HG03432 (cell line): ENCODE data around the gene ARHGAP9.

Experiments used
- ATAC-seq: cut with Tn5 transposase; IDR thresholded peaks from one replicate; pipeline ENCODE4 v1.9.1; 2021; ENCODE audit warnings: mild to moderate bottlenecking, moderate library complexity; ENCODE audit not compliant: unreplicated experiment

ARHGAP9 gene

DNA sequence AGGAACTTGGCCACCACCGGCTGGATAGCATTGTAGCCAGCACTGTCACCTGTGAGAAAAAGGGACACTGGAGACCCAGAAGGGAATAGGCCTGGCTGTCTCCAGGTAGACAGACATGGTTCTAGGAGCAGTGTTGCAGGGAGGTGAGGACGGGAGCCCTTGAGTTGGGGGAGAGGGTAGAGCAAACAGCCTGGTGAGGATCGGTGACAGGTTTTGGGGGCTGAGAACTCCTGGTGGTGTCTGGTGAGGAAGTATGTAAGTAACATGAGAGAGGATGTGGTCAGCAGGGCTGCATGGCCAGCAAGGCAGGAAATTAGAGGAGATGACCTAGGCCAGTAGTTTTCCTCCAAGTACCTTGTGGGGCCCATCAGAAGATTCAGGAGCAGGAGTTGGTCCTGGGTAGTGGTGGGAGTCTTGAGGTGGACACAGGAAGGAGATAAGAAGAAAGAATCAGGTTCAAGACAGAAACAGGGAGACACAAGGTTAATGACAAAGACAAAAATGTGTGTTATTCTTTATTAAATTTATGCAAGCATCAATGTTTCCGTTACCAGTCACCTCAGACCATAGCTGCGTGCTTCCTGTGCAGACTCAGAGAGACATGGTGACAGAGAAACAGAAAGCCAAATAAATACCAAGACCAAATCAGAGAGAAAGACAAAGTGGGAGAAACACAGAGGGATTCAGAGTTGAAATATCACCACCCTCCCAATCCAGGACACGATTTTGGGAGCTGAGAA lies at the start of gene ARHGAP9:
ARHGAP9 (minus strand) TSS at position 491 of the 740 bp plus-strand sequence; CDS start at position 31, 460 bp downstream.
- peak; percentile 34 for ATAC-seq

DNA sequence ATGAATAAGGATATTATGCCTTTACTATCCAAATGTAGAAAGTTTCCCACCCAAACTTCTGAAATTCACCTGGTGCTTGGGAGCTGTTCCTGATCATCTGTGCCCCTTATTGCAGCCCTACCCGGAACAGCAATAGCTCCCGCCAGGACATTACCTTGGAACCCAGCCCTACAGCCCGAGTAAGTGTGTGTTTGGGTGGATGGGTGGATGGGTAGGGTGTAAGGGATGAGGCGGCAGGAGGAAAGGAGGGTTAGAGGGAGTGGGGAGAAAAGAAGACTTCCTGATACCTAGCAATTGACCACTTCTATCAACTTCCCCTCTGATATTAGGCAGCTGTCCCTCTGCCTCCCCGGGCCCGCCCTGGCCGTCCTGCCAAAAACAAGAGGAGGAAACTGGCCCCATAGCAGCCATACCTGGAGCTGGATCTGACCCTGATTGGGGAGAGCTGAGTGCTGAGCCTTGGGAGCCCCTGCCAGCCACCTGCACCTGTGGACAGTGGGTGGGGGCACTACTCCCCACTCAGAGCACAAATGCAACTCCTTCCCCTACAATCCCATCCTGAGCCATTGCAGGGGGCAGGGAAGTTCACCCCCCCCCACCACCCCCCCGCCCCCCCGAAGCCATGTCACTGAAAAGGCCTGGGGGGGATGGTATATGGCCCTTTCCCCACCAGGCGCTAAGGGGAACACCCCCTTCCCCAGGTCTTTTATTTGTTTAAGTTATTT lies 49.3 kb upstream of the ARHGAP9 start:
- no peak for ATAC-seq

DNA sequence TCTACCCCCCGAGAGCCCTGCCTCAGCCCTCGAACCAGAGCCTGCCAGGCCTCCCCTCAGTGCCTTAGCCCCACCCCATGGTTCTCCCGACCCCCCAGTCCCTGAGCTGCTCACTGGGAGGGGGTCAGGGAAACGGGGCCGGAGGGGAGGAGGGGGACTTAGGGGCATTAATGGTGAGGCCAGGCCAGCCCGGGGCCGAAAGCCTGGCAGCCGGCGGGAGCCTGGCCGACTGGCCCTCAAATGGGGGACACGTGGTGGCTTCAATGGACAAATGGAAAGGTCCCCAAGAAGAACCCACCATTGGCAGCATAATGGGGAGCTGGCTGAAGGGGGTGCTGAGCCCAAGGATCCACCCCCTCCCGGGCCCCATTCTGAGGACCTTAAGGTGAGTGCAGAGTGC lies 48.5 kb upstream of the ARHGAP9 start:
- no peak for ATAC-seq

DNA sequence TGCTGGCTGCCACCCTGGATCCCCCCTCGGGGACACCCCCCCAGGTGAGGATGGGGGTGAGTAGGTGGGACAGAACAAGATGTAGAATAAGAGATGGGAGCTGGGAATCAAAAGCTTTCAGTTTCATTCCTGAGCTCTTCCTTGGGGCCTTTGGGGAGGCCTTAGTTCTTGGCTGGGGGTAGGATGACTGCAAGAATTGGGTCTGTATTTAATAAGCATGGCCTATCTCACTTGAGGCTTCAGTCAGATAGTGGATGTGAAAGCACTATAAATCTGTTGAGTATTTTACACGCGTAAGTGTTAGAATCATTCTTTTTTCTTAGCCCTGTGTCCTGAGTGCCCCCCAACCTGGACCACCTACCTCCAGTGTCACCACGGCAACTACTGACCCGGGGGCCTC lies 47.5 kb upstream of the ARHGAP9 start:
- no peak for ATAC-seq

DNA sequence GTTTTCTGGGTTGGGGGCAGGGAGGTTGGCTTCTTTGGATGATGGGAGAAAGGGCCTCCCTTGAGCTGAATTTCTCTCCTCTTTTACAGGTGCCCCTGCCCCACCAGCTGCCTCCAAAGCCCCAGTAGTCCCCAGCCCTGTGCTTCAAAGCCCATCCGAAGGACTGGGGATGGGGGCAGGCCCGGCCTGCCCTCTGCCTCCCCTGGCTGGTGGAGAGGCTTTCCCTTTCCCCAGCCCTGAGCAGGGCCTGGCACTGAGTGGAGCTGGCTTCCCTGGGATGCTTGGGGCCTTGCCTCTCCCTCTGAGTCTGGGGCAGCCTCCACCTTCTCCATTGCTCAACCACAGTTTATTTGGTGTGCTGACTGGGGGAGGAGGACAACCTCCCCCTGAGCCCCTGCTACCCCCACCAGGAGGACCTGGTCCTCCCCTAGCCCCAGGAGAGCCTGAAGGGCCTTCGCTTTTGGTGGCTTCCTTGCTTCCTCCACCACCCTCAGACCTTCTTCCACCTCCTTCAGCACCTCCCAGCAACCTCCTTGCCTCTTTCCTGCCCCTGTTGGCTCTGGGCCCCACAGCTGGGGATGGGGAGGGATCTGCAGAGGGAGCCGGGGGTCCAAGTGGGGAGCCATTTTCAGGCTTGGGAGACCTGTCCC lies 46.9 kb upstream of the ARHGAP9 start:
- ATAC-seq = no peak

DNA sequence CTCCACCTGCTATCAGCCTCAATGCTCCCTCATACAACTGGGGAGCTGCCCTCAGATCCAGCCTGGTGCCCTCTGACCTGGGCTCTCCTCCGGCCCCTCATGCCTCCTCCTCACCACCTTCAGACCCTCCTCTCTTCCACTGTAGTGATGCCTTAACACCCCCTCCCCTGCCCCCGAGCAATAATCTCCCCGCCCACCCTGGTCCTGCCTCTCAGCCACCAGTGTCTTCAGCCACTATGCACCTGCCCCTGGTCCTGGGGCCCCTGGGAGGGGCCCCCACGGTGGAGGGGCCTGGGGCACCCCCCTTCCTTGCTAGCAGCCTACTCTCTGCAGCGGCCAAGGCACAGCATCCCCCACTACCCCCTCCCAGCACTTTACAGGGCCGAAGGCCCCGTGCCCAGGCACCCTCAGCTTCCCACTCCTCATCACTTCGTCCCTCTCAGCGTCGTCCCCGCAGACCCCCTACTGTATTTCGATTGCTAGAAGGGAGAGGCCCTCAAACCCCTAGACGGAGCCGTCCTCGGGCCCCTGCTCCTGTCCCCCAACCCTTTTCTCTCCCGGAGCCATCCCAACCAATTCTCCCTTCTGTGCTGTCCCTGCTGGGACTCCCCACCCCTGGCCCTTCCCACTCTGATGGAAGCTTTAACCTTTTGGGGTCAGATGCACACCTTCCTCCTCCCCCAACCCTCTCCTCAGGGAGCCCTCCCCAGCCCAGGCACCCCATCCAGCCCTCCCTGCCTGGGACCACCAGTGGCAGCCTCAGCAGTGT lies 46.1 kb upstream of the ARHGAP9 start:
- no peak for ATAC-seq

DNA sequence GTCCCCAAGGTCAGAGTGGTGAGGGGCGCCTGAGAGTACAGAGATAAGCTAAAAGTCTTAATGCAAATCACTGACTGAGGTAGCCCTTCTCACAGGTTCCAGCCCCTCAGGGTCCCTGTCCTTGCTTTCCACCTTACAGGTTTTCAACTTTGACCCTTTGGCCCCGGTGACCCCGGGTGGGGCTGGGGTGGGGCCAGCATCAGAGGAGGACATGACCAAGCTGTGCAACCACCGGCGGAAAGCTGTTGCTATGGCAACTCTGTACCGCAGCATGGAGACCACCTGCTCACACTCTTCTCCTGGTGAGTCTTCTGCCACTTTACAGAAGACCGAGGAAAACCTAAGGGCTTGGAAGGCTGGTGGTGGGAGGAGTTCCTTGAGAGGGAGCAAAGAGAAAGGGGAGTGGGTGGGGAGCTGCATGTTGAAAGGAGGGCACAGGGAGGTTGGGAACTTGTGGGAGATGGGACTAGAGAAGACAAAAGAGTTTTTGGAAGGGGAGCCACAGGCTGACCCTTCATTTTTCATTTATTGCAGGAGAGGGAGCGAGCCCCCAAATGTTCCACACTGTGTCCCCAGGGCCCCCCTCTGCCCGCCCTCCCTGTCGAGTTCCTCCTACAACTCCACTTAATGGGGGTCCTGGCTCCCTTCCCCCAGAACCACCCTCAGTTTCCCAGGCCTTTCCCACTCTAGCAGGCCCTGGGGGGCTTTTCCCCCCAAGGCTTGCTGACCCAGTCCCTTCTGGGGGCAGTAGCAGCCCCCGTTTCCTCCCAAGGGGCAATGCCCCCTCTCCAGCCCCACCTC lies 45.3 kb upstream of the ARHGAP9 start:
- ATAC-seq = no peak

DNA sequence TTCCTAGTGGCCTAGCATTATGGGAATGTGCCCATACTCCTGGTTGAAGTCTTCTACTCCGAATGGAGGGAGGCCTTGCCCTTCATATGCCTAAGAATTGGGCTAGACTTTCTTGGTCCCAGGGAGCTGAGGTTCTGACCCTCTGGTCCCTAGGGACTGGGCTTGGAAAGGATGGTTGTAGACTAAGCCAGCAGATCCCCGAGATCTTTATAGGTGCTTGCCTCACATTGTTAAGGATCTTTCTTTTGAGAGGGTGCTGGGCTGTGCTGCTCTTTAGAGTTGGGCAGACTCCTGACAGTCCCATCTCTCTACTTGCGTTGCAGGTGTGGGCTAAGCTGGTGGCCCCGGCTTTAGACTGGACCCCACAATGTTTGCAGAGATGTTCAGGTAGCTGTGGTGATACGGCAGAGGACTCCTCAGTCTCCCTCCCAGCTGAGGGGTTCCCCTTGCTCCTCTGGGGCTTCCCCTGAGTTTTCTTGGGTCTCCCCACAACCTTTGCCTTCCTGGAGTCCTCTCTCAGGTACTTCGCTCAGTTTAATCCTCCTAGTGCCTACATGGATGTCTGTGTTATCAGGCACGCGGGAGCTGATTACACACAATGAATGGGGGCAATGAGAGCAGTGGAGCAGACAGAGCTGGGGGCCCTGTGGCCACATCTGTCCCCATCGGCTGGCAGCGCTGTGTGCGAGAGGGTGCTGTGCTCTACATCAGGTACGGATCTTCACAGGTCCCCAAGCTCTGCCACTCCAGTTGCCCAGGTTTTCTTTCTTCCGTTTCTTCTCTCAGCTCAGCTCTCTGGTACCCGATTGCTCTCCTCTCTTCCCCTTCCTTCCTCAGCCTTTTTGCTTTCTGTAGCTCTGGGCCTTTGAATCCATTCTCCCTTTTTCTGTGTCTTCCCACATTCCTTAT lies 44.3 kb upstream of the ARHGAP9 start:
- no peak for ATAC-seq

DNA sequence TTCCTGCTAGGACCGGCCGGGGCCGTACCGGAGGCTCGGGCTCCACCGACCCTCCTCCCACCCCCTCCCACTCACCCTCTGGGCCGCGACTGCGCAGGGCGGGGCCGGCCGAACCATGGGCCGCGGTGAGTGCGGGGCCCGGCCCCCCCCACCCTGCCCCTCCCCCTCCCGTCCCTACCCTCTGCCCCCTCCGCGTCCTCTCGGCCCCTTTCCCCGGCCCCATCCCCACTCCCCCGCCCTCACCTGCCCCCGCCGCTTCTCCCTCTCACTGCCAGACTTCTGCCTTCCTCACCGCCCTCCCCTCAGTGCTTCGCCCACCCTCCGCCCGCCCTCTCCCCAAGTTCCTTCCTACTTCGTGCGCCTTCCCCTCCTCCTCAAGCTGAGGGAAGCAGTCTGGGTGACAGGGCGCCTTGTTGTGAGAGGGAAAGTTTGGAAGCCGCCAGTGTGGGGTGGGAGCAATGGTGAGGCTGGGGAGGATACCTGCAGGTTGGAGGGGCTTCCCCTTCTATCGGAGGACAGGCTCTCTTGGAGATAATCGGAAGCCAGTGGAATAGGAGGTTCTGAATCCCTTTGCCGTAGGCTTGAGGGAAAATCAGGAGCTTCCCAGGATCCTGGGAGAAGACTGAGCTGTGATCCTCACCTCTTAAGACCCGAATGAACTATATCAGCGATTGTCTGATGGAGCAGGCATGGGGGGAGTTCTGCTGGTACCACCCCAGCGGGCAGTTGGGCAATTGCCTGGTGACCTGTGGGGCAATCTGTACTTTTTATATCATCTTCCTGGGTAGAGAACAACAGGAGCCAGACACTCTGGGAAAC lies 43.4 kb upstream of the ARHGAP9 start:
- ATAC-seq = no peak

DNA sequence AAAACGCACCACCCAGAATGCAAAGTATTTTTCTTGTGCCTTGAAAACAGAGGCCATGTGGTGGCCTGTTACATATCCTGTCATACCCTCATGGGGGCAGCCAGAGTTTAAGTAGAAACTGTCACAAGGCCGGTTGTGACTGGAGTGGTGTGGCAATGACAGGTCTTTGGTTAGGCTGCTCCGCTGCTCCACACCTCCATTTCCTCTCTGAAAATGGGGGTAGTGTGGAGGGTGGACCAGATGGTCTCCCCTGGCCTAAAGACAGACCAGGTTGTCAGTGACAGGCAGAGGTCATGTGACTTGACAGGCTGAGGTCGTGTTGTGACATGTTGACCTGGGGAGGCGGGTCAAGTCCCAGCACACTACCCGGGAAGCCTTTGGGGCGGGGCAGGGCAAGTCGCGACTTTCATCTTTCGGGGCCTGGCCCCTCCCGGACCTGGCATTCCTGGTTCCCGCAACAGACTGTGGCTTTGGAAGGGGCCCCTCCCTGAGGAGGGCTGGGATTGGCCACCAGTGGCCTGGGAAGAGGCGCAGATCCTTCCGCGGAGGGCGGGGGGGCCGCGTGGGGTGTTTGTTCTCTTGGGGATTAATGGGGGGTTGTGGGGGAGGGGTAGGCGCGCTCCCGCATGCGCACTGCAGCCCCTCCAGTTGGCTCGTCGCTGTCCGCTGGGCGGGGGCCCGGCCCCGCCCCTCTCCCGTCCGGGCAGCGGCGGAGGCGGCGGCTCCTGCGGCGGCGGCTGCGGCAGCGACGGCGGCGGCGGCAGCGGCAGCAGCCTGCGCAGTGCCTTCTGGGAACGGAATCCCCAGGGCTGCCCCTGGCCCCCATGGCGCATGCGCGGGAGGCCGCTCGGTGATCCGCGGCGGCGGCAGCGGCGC lies 42.6 kb upstream of the ARHGAP9 start, which contains the start of gene MBD6:
MBD6 (plus strand) TSS at position 814 of the 876 bp plus-strand sequence. CDS start 1,480 bp downstream, outside the sequence.
- peak; percentile 42 for ATAC-seq

DNA sequence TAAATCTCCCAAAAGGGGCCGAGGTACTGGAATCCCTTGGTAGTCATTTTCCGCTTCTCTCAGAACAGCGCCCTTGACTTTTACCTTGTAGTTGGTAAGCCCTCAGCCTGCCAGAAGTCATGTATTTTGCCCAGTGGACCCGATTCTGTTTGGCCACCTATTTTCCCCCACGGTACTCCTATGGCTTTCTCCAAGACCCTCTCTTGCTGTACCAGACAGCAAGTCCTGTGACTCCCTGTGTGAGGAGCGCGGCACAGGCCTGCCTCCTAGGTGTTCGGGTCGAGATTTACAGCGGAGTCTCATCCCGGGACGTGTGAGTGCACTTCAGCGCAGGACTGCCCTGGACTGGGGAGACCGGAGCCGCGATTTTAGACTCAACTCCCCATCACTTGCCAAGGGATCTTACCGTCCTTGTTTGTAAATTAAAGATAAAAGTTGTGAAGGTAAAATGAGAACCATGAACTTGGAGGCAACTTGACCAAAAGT lies 41.9 kb upstream of the ARHGAP9 start:
- ATAC-seq = no peak

DNA sequence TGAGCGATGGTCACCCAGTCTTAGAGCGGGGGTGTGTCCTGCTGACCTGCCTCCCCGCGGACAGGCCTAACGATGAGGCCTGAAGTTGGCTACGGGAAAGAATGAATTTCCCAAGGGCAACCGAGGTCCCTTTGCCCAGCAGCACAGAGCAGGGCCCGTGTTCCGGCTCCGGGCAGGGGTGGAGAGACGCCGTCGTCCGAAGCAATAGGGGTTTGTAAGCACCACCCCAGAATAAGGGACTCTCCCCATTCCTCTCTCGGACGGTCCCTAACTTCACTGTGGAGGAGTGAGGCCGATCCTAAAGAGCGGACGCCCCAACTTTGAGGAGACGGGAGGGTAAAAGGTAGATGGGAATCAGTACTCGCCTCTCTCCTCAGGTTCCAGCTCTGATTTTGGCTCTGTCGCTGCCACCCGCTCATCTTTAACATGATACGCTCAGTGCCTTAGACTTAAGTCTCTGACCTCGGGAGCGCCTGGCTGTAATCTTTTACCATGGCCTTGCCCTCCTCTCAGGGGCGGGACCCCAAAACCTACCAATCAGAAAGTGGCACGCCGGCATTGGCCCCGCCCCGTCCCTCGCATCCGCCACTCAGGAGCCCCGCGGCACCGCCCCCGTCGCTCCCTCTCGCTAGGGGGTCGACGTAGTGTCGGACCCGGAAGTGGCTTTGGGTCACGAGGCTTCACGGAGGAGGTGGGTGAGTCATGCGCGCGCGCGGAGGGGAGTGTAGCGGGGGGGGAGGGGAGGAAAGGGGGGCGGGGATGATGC lies 40.6 kb upstream of the ARHGAP9 start, which contains the start of gene DDIT3:
DDIT3 (minus strand) TSS at position 462 of the 766 bp plus-strand sequence. CDS start 3,108 bp downstream, outside the sequence.
- peak; percentile 70 for ATAC-seq

DNA sequence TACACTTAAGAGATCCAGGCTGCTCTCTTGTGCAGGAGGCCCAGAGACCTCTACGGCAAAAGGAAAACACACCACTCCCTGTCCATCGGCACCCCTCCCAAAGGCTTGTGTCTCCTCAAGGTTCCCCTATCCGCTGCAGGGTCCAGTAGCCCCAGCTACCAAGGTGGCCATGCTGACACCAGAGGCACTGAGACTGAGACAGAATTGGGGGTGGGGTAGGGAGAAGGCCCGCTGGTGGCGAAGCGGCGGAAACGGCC lies 40.1 kb upstream of the ARHGAP9 start:
- ATAC-seq = peak; percentile 2

DNA sequence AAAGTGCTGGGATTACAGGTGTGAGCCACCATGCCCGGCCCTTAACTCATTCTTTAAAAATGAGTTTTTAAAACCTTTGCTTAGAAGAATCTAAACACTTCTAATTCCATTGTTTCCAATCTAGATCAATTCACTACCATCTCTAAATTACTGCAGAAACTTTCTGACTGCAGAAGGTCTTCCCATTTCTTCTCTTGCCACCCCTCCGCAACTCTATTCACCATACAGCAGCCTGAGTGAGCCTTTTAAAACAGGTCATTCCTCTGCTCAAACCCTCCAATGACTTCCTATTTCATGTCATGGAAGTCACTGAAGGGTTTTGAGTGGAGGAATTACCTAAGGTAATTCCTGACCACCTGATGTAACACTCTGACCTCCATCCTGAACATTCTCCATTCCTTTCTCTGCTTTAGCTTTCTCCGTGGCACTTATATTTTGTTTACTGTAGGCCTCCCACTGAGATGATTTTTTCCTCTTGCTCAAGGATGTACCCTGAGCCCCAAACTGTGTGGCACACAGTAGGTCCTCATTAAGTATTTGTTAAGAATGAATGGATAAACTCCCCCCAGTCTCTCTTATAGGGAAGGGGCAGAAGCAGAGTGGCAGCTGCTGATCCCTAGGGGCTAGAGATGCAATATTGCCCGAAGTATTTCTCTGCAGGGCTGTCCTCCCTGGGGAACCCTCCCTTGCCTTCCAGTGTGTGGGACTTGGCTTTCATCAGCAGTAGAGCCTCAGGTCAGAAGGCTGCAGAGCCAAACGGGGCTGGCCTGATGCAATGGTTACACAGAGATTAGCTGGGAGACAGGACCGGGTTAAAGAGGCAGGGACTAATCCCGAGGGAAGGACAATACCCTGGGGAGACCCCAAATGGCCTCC lies 39.5 kb upstream of the ARHGAP9 start:
- no peak for ATAC-seq

DNA sequence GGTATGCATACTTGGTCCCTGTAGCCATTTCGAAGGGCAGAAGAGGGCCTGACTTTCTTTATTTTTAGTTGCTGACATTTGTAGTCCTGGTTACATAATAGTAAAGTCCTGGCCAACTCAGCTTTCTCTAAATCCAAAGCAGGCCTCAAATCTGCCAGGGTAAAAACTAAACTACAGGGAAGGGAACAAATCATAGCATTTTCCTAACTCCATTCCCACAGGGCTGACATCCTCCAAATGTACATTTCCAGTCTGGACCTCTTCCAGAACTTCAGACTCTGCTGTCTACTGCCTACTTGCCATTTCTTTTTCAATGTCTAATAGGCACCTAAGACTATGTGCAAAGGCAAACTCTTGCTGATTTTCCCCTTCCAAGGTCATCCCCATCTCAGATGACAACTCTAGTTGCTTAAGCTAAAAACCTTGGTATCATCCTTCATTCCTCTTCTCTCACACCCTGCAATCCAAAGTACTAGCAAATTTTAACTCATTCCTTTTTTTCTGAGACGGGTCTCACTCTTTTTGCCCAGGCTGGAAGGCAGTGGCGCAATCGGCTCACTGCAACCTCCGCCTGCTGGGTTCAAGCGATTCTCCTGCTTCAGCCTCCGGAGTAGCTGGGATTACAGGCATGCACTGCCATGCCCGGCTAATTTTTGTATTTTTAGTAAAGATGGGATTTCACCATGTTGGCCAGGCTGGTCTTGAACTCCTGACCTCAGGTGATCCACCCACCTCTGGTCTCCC lies 38.7 kb upstream of the ARHGAP9 start:
- no peak for ATAC-seq
